ENCODE measurements around the gene USP46. TPM values are rescaled to one million over a fixed set of nuclear protein-coding genes. Genes with fewer than 3 reads are reported as not detected.

Gene USP46
- total RNA-seq, 1 donor from 2014 or later, result 27.3 TPM

- H3K4me1 Mint-ChIP-seq (ENCODE audit: low read depth), result peaks cover 8% of the 10 kb centered on the region
- no peaks in the 10 kb centered on the region for H3K9me3 Mint-ChIP-seq (ENCODE audit: low read depth)
- no peak for DNase-seq (ENCODE audit: low spot score)
- no peaks in the 10 kb centered on the region for H3K27me3 Mint-ChIP-seq (ENCODE audit: low read depth)
- no peak overlapping the region for H3K27ac Mint-ChIP-seq (ENCODE audit: unreplicated experiment)
- TF ChIP-seq, protein P1, sequence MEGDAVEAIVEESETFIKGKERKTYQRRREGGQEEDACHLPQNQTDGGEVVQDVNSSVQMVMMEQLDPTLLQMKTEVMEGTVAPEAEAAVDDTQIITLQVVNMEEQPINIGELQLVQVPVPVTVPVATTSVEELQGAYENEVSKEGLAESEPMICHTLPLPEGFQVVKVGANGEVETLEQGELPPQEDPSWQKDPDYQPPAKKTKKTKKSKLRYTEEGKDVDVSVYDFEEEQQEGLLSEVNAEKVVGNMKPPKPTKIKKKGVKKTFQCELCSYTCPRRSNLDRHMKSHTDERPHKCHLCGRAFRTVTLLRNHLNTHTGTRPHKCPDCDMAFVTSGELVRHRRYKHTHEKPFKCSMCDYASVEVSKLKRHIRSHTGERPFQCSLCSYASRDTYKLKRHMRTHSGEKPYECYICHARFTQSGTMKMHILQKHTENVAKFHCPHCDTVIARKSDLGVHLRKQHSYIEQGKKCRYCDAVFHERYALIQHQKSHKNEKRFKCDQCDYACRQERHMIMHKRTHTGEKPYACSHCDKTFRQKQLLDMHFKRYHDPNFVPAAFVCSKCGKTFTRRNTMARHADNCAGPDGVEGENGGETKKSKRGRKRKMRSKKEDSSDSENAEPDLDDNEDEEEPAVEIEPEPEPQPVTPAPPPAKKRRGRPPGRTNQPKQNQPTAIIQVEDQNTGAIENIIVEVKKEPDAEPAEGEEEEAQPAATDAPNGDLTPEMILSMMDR (IDR thresholded peaks at IDR 0.05), result no peak
- H3K4me3 Mint-ChIP-seq (ENCODE audit: unreplicated experiment), result no peak overlapping the region
- peaks cover 7% of the 10 kb centered on the region for H3K36me3 Mint-ChIP-seq (ENCODE audit: low read depth)
These were observed 31.2 kb downstream of the USP46 start for GRCh38 chr4:52627876-52628275.

DNA sequence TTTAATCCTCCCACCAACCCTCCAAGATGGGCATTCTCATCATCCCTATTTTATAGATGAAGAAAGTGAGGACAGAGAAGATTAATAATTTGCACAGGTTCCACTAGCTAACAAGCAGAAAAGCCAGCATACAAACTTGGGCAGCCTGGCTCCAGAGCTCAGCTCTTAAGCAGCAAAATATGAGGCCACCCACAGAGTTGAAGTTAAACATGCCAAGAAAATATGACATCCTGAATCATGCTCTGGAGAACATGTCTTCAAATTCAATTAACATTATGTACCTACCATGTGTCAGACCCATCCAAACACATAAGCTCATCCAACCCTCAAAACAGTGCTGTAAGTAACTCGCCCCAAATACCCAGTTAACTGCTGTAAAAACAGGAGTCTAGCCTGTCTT, 33.9 kb downstream of the USP46 start:
- Mint-ChIP-seq H3K4me1 (ENCODE audit: low read depth) (peaks cover 8% of the 10 kb centered on the region), H3K4me3 (ENCODE audit: unreplicated experiment) (no peak overlapping the region), H3K9me3 (ENCODE audit: low read depth) (no peaks in the 10 kb centered on the region), H3K27ac (ENCODE audit: unreplicated experiment) (no peak overlapping the region), H3K27me3 (ENCODE audit: low read depth) (no peaks in the 10 kb centered on the region), H3K36me3 (ENCODE audit: low read depth) (peaks cover 13% of the 10 kb centered on the region)
- TF ChIP-seq, protein P1 (IDR thresholded peaks at IDR 0.05), result no peak
- DNase-seq (ENCODE audit: low spot score), result no peak

DNA sequence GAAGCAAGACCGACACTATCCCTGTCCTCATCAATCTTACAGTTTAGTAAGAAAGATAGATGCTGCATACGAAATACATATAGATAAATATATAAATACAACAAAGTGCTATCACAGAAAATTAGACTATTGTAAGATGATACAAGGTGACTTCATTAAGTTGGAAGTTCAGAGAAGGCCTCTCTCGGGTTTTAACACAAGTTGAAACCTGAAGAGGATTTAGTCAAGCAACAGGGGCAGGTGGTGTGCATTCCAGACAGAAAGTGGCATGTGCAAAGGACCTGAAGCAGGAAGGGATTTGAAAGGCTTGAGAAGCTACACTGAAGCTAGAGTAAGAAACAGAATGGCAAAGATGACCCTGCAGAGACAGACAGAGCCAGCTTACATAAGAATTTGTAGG, 36.5 kb downstream of the USP46 start:
- DNase-seq (ENCODE audit: low spot score), result no peak
- H3K4me1 Mint-ChIP-seq (ENCODE audit: low read depth), result peaks cover 23% of the 10 kb centered on the region
- no peak overlapping the region for H3K4me3 Mint-ChIP-seq (ENCODE audit: unreplicated experiment)
- H3K9me3 Mint-ChIP-seq (ENCODE audit: low read depth), result no peaks in the 10 kb centered on the region
- H3K27me3 Mint-ChIP-seq (ENCODE audit: low read depth), result no peaks in the 10 kb centered on the region
- no peak overlapping the region for H3K27ac Mint-ChIP-seq (ENCODE audit: unreplicated experiment)
- TF ChIP-seq, protein P1 (IDR thresholded peaks at IDR 0.05), result no peak
- peaks cover 11% of the 10 kb centered on the region for H3K36me3 Mint-ChIP-seq (ENCODE audit: low read depth)

GRCh38 chr4:52621567-52621966, 37.5 kb downstream of the USP46 start:
- H3K9me3 Mint-ChIP-seq (ENCODE audit: low read depth), result no peaks in the 10 kb centered on the region
- no peak overlapping the region for H3K27ac Mint-ChIP-seq (ENCODE audit: unreplicated experiment)
- peaks cover 11% of the 10 kb centered on the region for H3K36me3 Mint-ChIP-seq (ENCODE audit: low read depth)
- TF ChIP-seq, protein P1 (IDR thresholded peaks at IDR 0.05), result no peak
- no peak for DNase-seq (ENCODE audit: low spot score)
- H3K4me1 Mint-ChIP-seq (ENCODE audit: low read depth), result peaks cover 27% of the 10 kb centered on the region
- H3K4me3 Mint-ChIP-seq (ENCODE audit: unreplicated experiment), result no peak overlapping the region
- no peaks in the 10 kb centered on the region for H3K27me3 Mint-ChIP-seq (ENCODE audit: low read depth)

- DNase-seq (ENCODE audit: low spot score), result no peak
- no peaks in the 10 kb centered on the region for H3K9me3 Mint-ChIP-seq (ENCODE audit: low read depth)
- peaks cover 8% of the 10 kb centered on the region for H3K36me3 Mint-ChIP-seq (ENCODE audit: low read depth)
- TF ChIP-seq, protein P1 (IDR thresholded peaks at IDR 0.05), result no peak
- H3K4me1 Mint-ChIP-seq (ENCODE audit: low read depth), result peaks cover 20% of the 10 kb centered on the region
- H3K27ac Mint-ChIP-seq (ENCODE audit: unreplicated experiment), result no peak overlapping the region
- H3K4me3 Mint-ChIP-seq (ENCODE audit: unreplicated experiment), result no peak overlapping the region
- no peaks in the 10 kb centered on the region for H3K27me3 Mint-ChIP-seq (ENCODE audit: low read depth)
These were observed 39.5 kb downstream of the USP46 start for GRCh38 chr4:52619591-52619931.
